WTC11 (cell line): ENCODE results near the gene POGLUT2. TPM values are rescaled to one million over a fixed set of nuclear protein-coding genes. Genes with fewer than 3 reads are reported as not detected.

Experiments used
- ATAC-seq: fragments of 200-7000 bp; cut with Tn5 transposase; 2 replicates; pipeline ENCODE4 v1.10.0; 2021; ENCODE audit warnings: mild to moderate bottlenecking, moderate library complexity
- CTCF ChIA-PET: fragments of 300-600 bp; sonication (Branson Sonifier 250); formaldehyde crosslinking; loops from one replicate; lab custom pipeline; 2021; ENCODE audit warnings: antibody characterized with exemption; lab: Charles Lee
- POLR2A ChIA-PET: fragments of 350-600 bp; sonication (Branson Sonifier 250); formaldehyde crosslinking; loops from one replicate; lab custom pipeline; 2021; ENCODE audit warnings: antibody characterized with exemption; lab: Charles Lee
- DNase-seq: peaks from one replicate; pipeline ENCODE4 v3.0.0; 2021; ENCODE audit warnings: low spot score
- H3K27ac Mint-ChIP-seq: 2 replicates; pipeline ENCODE4 v1.8.0; 2021; ENCODE audit warnings: mixed read lengths
- H3K27me3 Mint-ChIP-seq: 2 replicates; pipeline ENCODE4 v1.8.0; 2021; ENCODE audit warnings: low read depth, mild to moderate bottlenecking, moderate library complexity, mixed read lengths
- H3K36me3 Mint-ChIP-seq: 2 replicates; pipeline ENCODE4 v1.8.0; 2021; ENCODE audit warnings: mixed read lengths
- H3K4me1 Mint-ChIP-seq: 2 replicates; pipeline ENCODE4 v1.8.0; 2022; ENCODE audit warnings: mixed read lengths
- H3K4me3 Mint-ChIP-seq: 2 replicates; pipeline ENCODE4 v1.8.0; 2021; ENCODE audit warnings: mild to moderate bottlenecking, moderate library complexity, mixed read lengths
- H3K9me3 Mint-ChIP-seq: 2 replicates; pipeline ENCODE4 v1.8.0; 2021; ENCODE audit warnings: mixed read lengths
- CBFB ChIP-seq: sonication (generic); formaldehyde crosslinking; IDR thresholded peaks from 2 replicates; pipeline ENCODE4 v1.8.1; 2022; ENCODE audit warnings: mild to moderate bottlenecking, low read depth, missing genetic modification reagents
- CREB1 ChIP-seq: sonication (generic); formaldehyde crosslinking; IDR thresholded peaks from 2 replicates; pipeline ENCODE4 v1.8.0; 2023; ENCODE audit warnings: mild to moderate bottlenecking, missing genetic modification reagents
- EMX1 ChIP-seq: fragments of 250-450 bp; sonication (Bioruptor Pico); IDR thresholded peaks from 2 replicates; pipeline ENCODE4 v1.8.0; 2021; ENCODE audit warnings: mild to moderate bottlenecking
- ESRRA ChIP-seq: sonication (generic); formaldehyde crosslinking; IDR thresholded peaks from 2 replicates; pipeline ENCODE4 v1.8.1; 2022; ENCODE audit warnings: mild to moderate bottlenecking, missing genetic modification reagents, borderline replicate concordance
- ETV6 ChIP-seq: sonication (generic); formaldehyde crosslinking; IDR thresholded peaks from 2 replicates; pipeline ENCODE4 v1.8.1; 2022; ENCODE audit warnings: mild to moderate bottlenecking, missing genetic modification reagents
- FOXK1 ChIP-seq: sonication (generic); formaldehyde crosslinking; IDR thresholded peaks from 2 replicates; pipeline ENCODE4 v1.8.0; 2022; ENCODE audit warnings: mild to moderate bottlenecking, moderate library complexity, missing genetic modification reagents
- FOXP1 ChIP-seq: sonication (generic); formaldehyde crosslinking; IDR thresholded peaks from 2 replicates; pipeline ENCODE4 v1.8.0; 2022; ENCODE audit warnings: missing genetic modification reagents, mild to moderate bottlenecking, moderate library complexity, borderline replicate concordance
- HMGA2 ChIP-seq: fragments of 250-450 bp; sonication (Bioruptor Pico); IDR thresholded peaks from 2 replicates; pipeline ENCODE4 v1.4.0; 2021; ENCODE audit warnings: mild to moderate bottlenecking, moderate library complexity
- JAZF1 ChIP-seq: fragments of 250-450 bp; sonication (Bioruptor Pico); IDR thresholded peaks from 2 replicates; pipeline ENCODE4 v1.9.0; 2021; ENCODE audit warnings: moderate library complexity, mild to moderate bottlenecking, inconsistent platforms
- NFATC4 ChIP-seq: fragments of 250-450 bp; sonication (Bioruptor Pico); IDR thresholded peaks from 2 replicates; pipeline ENCODE4 v1.9.0; 2021; ENCODE audit warnings: mild to moderate bottlenecking
- RELA ChIP-seq: sonication (generic); formaldehyde crosslinking; IDR thresholded peaks from 2 replicates; pipeline ENCODE4 v1.8.1; 2022; ENCODE audit warnings: missing genetic modification reagents, mild to moderate bottlenecking, borderline replicate concordance
- RORB ChIP-seq: fragments of 250-450 bp; sonication (Bioruptor Pico); IDR thresholded peaks from 2 replicates; pipeline ENCODE4 v1.9.0; 2021; ENCODE audit warnings: mild to moderate bottlenecking
- SMAD3 ChIP-seq: sonication (generic); formaldehyde crosslinking; IDR thresholded peaks from 2 replicates; pipeline ENCODE4 v1.8.0; 2022; ENCODE audit warnings: missing genetic modification reagents, mild to moderate bottlenecking, borderline replicate concordance
- SOX15 ChIP-seq: fragments of 250-450 bp; sonication (Bioruptor Pico); IDR thresholded peaks from 2 replicates; pipeline ENCODE4 v1.9.0; 2021; ENCODE audit warnings: mild to moderate bottlenecking
- TEAD1 ChIP-seq: sonication (generic); formaldehyde crosslinking; IDR thresholded peaks from 2 replicates; pipeline ENCODE4 v1.8.0; 2022; ENCODE audit warnings: mild to moderate bottlenecking, missing genetic modification reagents
- ZNF232 ChIP-seq: sonication (generic); formaldehyde crosslinking; IDR thresholded peaks from 2 replicates; pipeline ENCODE4 v1.8.0; 2022; ENCODE audit warnings: mild to moderate bottlenecking, missing genetic modification reagents
- total RNA-seq: library from RNA; stranded (reverse); gene quantifications from 3 replicates; pipeline ENCODE4 v1.2.3, GENCODE V29; 2021
- TF ChIP-seq, protein P1 (sequence below): fragments of 250-450 bp; sonication (Bioruptor Pico); IDR thresholded peaks from 2 replicates; pipeline ENCODE4 v1.9.0; 2021; ENCODE audit warnings: mild to moderate bottlenecking, borderline replicate concordance
- TF ChIP-seq, protein P2 (sequence below): sonication (generic); formaldehyde crosslinking; IDR thresholded peaks from 2 replicates; pipeline ENCODE4 v1.8.1; 2023; ENCODE audit warnings: mild to moderate bottlenecking, missing genetic modification reagents, moderate library complexity
- TF ChIP-seq, protein P3 (sequence below): fragments of 250-450 bp; sonication (Bioruptor Pico); IDR thresholded peaks from 2 replicates; pipeline ENCODE4 v2.1.2; 2022; ENCODE audit warnings: mild to moderate bottlenecking, moderate library complexity
- TF ChIP-seq, protein P4 (sequence below): fragments of 250-450 bp; sonication (Bioruptor Pico); IDR thresholded peaks from 2 replicates; pipeline ENCODE4 v1.9.0; 2021; ENCODE audit warnings: moderate library complexity, mild to moderate bottlenecking, inconsistent platforms, borderline replicate concordance
- TF ChIP-seq, protein P5 (sequence below): fragments of 250-450 bp; sonication (Bioruptor Pico); conservative IDR thresholded peaks from 2 replicates; pipeline ENCODE4 v1.9.0; 2021; ENCODE audit warnings: mild to moderate bottlenecking

The POGLUT2 gene
- total RNA-seq, 1 experiment from 2014 or later, result 17.2 TPM

DNA sequence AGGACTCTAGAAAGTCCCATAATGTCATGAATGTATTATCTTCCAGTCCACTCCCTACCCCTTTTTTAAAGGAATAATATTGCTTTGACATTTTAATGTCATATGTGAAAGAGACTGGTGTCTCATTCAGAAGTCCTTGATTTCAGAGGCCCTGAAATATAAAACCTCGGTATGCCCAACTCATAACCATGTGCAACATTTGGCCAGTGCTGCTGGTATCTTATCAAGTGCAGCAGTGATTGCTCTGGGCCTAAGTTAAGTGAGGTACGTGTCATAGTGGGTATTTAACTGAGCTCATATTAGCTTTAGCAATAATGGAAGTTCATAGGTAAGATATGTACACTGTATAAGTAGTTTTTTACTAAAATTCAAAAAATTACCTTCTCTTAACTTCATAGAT, 39.9 kb downstream of the POGLUT2 start:
- Mint-ChIP-seq H3K27me3 (no peaks in the 10 kb centered on the region; the same call in 1 of the 2 replicates), H3K4me1 (peaks cover 6% of the 10 kb centered on the region; the same call in 1 of the 2 replicates)
- TF ChIP-seq ETV6 (CRISPR knock-in tag), result no peak
- no peak for TF ChIP-seq ZNF232 (CRISPR knock-in tag)
- TF ChIP-seq CBFB (CRISPR knock-in tag), result no peak
- no peak for TF ChIP-seq ESRRA
- TF ChIP-seq, all 79 proteins: peak for 0
- Mint-ChIP-seq H3K9me3 (no peaks in the 10 kb centered on the region), H3K4me3 (no peak overlapping the region), H3K27ac (no peak overlapping the region), H3K36me3 (no peaks in the 10 kb centered on the region)
- POLR2A ChIA-PET, result no interaction called here
- ATAC-seq (no peak), DNase-seq (no peak)
- CTCF ChIA-PET, result no interaction called here

DNA sequence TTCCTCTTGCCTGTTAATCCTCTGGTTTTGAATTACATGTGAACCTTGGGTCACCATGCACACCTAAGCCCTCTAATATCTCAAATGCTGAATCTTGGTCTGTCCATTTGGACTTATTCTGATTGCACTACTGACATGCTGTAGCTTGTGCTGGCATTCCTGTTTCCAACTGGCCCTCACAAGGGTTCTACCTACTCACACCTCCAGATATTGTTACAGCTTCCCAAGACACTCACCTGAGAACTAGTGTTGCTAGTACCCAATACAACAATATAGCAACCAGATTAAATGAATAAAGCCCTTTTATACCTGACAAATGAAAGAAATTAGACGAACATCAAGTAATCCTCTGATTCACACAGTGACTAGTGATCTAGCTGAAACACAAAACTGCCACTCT, 41.8 kb downstream of the POGLUT2 start:
- ATAC-seq, result no peak

DNA sequence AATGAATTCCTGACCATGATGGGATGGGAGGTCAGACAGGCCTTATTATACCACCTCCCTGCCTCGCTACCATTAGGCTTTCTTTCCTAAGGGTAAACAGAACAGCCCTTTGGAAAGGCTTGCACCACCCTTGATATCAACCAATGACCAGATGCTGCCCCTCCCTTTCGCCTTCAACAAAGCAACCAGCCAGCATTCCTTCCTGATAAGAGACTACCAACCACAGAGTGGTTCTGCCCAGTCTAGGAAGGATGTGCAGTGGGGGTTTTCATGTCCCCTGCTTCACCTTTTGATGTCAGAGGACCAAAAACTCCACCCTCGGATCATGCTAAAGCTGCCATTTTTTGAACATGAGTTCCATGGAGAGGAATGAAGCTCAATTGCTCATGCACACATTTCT, 46.9 kb downstream of the POGLUT2 start:
- no peak for ATAC-seq
- DNase-seq, result no peak
- peaks cover 7% of the 10 kb centered on the region for H3K27me3 Mint-ChIP-seq
- no peaks in the 10 kb centered on the region for H3K4me1 Mint-ChIP-seq
- H3K36me3 Mint-ChIP-seq, result 0 out of 2 replicates have a peak, but pooled peaks cover 2% of the 10 kb centered on the region
- H3K27ac Mint-ChIP-seq, result no peak overlapping the region
- CTCF ChIA-PET, result no interaction called here
- H3K4me3 Mint-ChIP-seq, result no peak overlapping the region
- POLR2A ChIA-PET, result no interaction called here
- peaks cover 37% of the 10 kb centered on the region for H3K9me3 Mint-ChIP-seq
- TF ChIP-seq, protein P1, sequence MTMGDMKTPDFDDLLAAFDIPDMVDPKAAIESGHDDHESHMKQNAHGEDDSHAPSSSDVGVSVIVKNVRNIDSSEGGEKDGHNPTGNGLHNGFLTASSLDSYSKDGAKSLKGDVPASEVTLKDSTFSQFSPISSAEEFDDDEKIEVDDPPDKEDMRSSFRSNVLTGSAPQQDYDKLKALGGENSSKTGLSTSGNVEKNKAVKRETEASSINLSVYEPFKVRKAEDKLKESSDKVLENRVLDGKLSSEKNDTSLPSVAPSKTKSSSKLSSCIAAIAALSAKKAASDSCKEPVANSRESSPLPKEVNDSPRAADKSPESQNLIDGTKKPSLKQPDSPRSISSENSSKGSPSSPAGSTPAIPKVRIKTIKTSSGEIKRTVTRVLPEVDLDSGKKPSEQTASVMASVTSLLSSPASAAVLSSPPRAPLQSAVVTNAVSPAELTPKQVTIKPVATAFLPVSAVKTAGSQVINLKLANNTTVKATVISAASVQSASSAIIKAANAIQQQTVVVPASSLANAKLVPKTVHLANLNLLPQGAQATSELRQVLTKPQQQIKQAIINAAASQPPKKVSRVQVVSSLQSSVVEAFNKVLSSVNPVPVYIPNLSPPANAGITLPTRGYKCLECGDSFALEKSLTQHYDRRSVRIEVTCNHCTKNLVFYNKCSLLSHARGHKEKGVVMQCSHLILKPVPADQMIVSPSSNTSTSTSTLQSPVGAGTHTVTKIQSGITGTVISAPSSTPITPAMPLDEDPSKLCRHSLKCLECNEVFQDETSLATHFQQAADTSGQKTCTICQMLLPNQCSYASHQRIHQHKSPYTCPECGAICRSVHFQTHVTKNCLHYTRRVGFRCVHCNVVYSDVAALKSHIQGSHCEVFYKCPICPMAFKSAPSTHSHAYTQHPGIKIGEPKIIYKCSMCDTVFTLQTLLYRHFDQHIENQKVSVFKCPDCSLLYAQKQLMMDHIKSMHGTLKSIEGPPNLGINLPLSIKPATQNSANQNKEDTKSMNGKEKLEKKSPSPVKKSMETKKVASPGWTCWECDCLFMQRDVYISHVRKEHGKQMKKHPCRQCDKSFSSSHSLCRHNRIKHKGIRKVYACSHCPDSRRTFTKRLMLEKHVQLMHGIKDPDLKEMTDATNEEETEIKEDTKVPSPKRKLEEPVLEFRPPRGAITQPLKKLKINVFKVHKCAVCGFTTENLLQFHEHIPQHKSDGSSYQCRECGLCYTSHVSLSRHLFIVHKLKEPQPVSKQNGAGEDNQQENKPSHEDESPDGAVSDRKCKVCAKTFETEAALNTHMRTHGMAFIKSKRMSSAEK (CRISPR knock-in tag), result no peak
- TF ChIP-seq, protein P2, sequence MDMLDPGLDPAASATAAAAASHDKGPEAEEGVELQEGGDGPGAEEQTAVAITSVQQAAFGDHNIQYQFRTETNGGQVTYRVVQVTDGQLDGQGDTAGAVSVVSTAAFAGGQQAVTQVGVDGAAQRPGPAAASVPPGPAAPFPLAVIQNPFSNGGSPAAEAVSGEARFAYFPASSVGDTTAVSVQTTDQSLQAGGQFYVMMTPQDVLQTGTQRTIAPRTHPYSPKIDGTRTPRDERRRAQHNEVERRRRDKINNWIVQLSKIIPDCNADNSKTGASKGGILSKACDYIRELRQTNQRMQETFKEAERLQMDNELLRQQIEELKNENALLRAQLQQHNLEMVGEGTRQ (CRISPR knock-in tag), result no peak
- TF ChIP-seq, protein P3, sequence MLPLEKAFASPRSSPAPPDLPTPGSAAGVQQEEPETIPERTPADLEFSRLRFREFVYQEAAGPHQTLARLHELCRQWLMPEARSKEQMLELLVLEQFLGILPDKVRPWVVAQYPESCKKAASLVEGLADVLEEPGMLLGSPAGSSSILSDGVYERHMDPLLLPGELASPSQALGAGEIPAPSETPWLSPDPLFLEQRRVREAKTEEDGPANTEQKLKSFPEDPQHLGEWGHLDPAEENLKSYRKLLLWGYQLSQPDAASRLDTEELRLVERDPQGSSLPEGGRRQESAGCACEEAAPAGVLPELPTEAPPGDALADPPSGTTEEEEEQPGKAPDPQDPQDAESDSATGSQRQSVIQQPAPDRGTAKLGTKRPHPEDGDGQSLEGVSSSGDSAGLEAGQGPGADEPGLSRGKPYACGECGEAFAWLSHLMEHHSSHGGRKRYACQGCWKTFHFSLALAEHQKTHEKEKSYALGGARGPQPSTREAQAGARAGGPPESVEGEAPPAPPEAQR (CRISPR knock-in tag), result no peak
- no peak for TF ChIP-seq HMGA2 (CRISPR knock-in tag)
- no peak for TF ChIP-seq JAZF1
- no peak for TF ChIP-seq SMAD3
- TF ChIP-seq ETV6 (CRISPR knock-in tag), result no peak
- no peak for TF ChIP-seq FOXP1
- TF ChIP-seq FOXK1 (CRISPR knock-in tag), result no peak
- no peak for TF ChIP-seq SOX15 (CRISPR knock-in tag)
- TF ChIP-seq, protein P4, sequence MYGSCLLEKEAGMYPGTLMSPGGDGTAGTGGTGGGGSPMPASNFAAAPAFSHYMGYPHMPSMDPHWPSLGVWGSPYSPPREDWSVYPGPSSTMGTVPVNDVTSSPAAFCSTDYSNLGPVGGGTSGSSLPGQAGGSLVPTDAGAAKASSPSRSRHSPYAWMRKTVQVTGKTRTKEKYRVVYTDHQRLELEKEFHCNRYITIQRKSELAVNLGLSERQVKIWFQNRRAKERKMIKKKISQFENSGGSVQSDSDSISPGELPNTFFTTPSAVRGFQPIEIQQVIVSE (CRISPR knock-in tag), result no peak
- no peak for TF ChIP-seq RORB (CRISPR knock-in tag)
- TF ChIP-seq CREB1 (CRISPR knock-in tag), result no peak

More for the DNA sequence above, 41.8 kb downstream of the POGLUT2 start:
- DNase-seq, result no peak
- H3K4me3 Mint-ChIP-seq, result no peak overlapping the region
- H3K9me3 Mint-ChIP-seq, result peaks cover 9% of the 10 kb centered on the region
- ChIA-PET CTCF (interaction anchor here (1.4 kb wide), 1 partner anchor 43 kb away, joined by 3 read pairs; no protein-coding TSS in a partner anchor), POLR2A (no interaction called here)
- H3K27ac Mint-ChIP-seq, result no peak overlapping the region
- 0 out of 2 replicates have a peak, but pooled peaks cover 2% of the 10 kb centered on the region for H3K36me3 Mint-ChIP-seq
- TF ChIP-seq NFATC4 (CRISPR knock-in tag) (no peak), EMX1 (CRISPR knock-in tag) (no peak), TEAD1 (no peak), RELA (CRISPR knock-in tag) (no peak), ZNF232 (CRISPR knock-in tag) (no peak)
- TF ChIP-seq, protein P3 (CRISPR knock-in tag), result no peak
- TF ChIP-seq, protein P5, sequence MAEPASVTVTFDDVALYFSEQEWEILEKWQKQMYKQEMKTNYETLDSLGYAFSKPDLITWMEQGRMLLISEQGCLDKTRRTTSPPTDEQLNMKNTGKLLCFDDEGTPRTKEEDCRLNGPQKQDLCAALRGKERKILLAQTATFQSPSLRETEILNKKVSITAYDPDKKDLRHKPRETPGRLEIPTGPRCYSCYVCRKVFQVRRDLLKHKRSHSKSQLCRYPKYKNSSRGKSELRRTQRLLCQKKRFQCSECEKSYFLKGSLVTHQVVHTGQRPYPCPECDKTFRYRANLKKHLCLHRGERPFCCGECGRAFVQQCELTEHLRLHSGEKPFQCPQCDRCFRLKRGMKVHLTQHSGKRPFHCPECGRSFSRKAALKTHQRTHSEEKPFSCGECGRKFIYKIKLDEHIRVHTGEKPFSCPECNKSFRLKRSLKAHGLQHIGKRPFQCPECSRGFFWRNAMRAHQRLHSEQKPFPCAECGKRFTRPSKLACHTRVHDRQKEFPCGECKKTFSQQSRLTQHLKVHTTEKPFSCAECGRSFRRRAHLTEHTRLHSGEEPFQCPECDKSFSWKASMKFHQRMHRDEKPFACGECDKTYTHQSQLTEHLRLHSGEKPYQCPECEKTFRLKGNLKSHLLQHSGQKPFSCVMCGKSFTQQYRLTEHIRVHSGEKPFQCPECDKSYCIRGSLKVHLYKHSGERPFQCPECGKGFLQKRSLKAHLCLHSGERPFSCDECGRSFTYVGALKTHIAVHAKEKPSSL (CRISPR knock-in tag), result no peak
- TF ChIP-seq, all 79 proteins: peak for 0
- peaks cover 6% of the 10 kb centered on the region; the same call in 1 of the 2 replicates for H3K4me1 Mint-ChIP-seq
- H3K27me3 Mint-ChIP-seq, result no peaks in the 10 kb centered on the region; the same call in 1 of the 2 replicates
